Coronary artery (tissue), 2 donors: ENCODE results near the gene FBXO28.

Source experiments
- DNase-seq: peaks from one replicate; pipeline ENCODE4 v3.0.0-alpha.2; 2017; ENCODE audit warnings: low spot score
- H3K27ac ChIP-seq, 2 donors: fragments of 200-600 bp; sonication (generic); one replicate each; pipeline ENCODE4 v1.5.1; 2016 to 2019
- H3K4me3 ChIP-seq: fragments of 200-600 bp; sonication (generic); 2 replicates; pipeline ENCODE4 v1.5.1; 2016; ENCODE audit warnings: mild to moderate bottlenecking, moderate library complexity
- CTCF ChIP-seq: fragments of 200-600 bp; sonication (generic); IDR thresholded peaks from one replicate; pipeline ENCODE4 v1.5.1; 2019; ENCODE audit warnings: antibody characterized with exemption

Gene FBXO28

GRCh38 chr1:224095339-224095738 is 18.6 kb upstream of the FBXO28 start:
- DNase-seq, result no peak
- TF ChIP-seq CTCF, result no peak
- Histone ChIP-seq H3K27ac (no peak overlapping the region), H3K4me3 (no peak overlapping the region)

GRCh38 chr1:224095867-224096266 is 18.0 kb upstream of the FBXO28 start:
- no peak for DNase-seq

GRCh38 chr1:224096773-224097172 is 17.1 kb upstream of the FBXO28 start:
- no peak overlapping the region for H3K4me3 ChIP-seq
- TF ChIP-seq CTCF, result no peak
- H3K27ac ChIP-seq, result no peak overlapping the region
- DNase-seq, result no peak

More at GRCh38 chr1:224095867-224096266, 18.0 kb upstream of the FBXO28 start:
- no peak overlapping the region for H3K27ac ChIP-seq
- H3K4me3 ChIP-seq, result no peak overlapping the region
- no peak for TF ChIP-seq CTCF

GRCh38 chr1:224098007-224098406 is 15.9 kb upstream of the FBXO28 start:
- TF ChIP-seq CTCF, result no peak
- Histone ChIP-seq H3K4me3 (no peak overlapping the region), H3K27ac (no peak overlapping the region)
- no peak for DNase-seq

GRCh38 chr1:224106568-224107281 is 7.2 kb upstream of the FBXO28 start:
- DNase-seq, result no peak
- no peak overlapping the region for H3K4me3 ChIP-seq
- no peak for TF ChIP-seq CTCF
- H3K27ac ChIP-seq, result no peak overlapping the region

- no peak for DNase-seq
- H3K27ac ChIP-seq, result no peak overlapping the region
- no peak for TF ChIP-seq CTCF
- no peak overlapping the region for H3K4me3 ChIP-seq
Observed at GRCh38 chr1:224107282-224107625, 6.7 kb upstream of the FBXO28 start.

GRCh38 chr1:224108991-224109390 is 4.9 kb upstream of the FBXO28 start:
- no peak overlapping the region for H3K27ac ChIP-seq
- no peak for TF ChIP-seq CTCF

More at GRCh38 chr1:224108991-224109390, 4.9 kb upstream of the FBXO28 start:
- DNase-seq, result no peak
- H3K4me3 ChIP-seq, result no peak overlapping the region
